SH-SY5Y (cell line): ENCODE measurements around the gene KCNT2.

Experiments
- GATA2 ChIP-seq: IDR thresholded peaks from 2 replicates; pipeline ENCODE4 v1.6.1; 2011; ENCODE audit warnings: mild to moderate bottlenecking, low read depth, low read length
- GATA3 ChIP-seq: IDR thresholded peaks from 2 replicates; pipeline ENCODE4 v1.6.1; 2011; ENCODE audit warnings: low read depth, mild to moderate bottlenecking, low read length, moderate library complexity

The KCNT2 gene

GRCh38 chr1:196323869-196324268 lies 284.4 kb downstream of the KCNT2 start:
- TF ChIP-seq GATA3 = no peak
- no peak for TF ChIP-seq GATA2

- no peak for TF ChIP-seq GATA3
These were observed 288.9 kb downstream of the KCNT2 start for GRCh38 chr1:196319301-196319700.

- TF ChIP-seq GATA3 = no peak
- no peak for TF ChIP-seq GATA2
These were observed 290.4 kb downstream of the KCNT2 start for GRCh38 chr1:196317535-196318522.

- TF ChIP-seq GATA2 = no peak
- no peak for TF ChIP-seq GATA3
These were observed 295.5 kb downstream of the KCNT2 start for GRCh38 chr1:196312739-196313138.

- TF ChIP-seq GATA2 (no peak), GATA3 (no peak)
These were observed 298.9 kb downstream of the KCNT2 start for GRCh38 chr1:196309386-196309785.

GRCh38 chr1:196308176-196308575 lies 300.1 kb downstream of the KCNT2 start:
- TF ChIP-seq GATA3 (no peak), GATA2 (no peak)

- TF ChIP-seq GATA2 (no peak), GATA3 (no peak)
These were observed 301.8 kb downstream of the KCNT2 start for GRCh38 chr1:196306421-196306820.

GRCh38 chr1:196305216-196305615 lies 303.0 kb downstream of the KCNT2 start:
- TF ChIP-seq GATA2 (no peak), GATA3 (no peak)

- TF ChIP-seq GATA2 (no peak), GATA3 (no peak)
These were observed 305.3 kb downstream of the KCNT2 start for GRCh38 chr1:196302981-196303380.

GRCh38 chr1:196302420-196302819 lies 305.8 kb downstream of the KCNT2 start:
- no peak for TF ChIP-seq GATA3
- TF ChIP-seq GATA2 = no peak

GRCh38 chr1:196295766-196296165 lies 312.5 kb downstream of the KCNT2 start:
- no peak for TF ChIP-seq GATA3
- TF ChIP-seq GATA2 = no peak

- TF ChIP-seq GATA3 (no peak), GATA2 (no peak; the same call in 1 of the 2 replicates)
These were observed 329.4 kb downstream of the KCNT2 start for GRCh38 chr1:196278816-196279215.

- no peak for TF ChIP-seq GATA3
- TF ChIP-seq GATA2 = no peak
These were observed 330.4 kb downstream of the KCNT2 start for GRCh38 chr1:196277860-196278259.

GRCh38 chr1:196271212-196271947 lies 336.9 kb downstream of the KCNT2 start:
- TF ChIP-seq GATA3 = no peak
- no peak for TF ChIP-seq GATA2

- no peak for TF ChIP-seq GATA3
These were observed 348.0 kb downstream of the KCNT2 start for GRCh38 chr1:196260270-196260669.

GRCh38 chr1:196259316-196259715 lies 348.9 kb downstream of the KCNT2 start:
- TF ChIP-seq GATA2 (no peak), GATA3 (no peak)
